ENCODE results near the gene CHCHD1.
"Not testable (repeated sequence)": the region's sequence is repeated elsewhere in the genome, so short reads cannot be mapped to it uniquely, and the experiment has no call there.

Gene CHCHD1

DNA sequence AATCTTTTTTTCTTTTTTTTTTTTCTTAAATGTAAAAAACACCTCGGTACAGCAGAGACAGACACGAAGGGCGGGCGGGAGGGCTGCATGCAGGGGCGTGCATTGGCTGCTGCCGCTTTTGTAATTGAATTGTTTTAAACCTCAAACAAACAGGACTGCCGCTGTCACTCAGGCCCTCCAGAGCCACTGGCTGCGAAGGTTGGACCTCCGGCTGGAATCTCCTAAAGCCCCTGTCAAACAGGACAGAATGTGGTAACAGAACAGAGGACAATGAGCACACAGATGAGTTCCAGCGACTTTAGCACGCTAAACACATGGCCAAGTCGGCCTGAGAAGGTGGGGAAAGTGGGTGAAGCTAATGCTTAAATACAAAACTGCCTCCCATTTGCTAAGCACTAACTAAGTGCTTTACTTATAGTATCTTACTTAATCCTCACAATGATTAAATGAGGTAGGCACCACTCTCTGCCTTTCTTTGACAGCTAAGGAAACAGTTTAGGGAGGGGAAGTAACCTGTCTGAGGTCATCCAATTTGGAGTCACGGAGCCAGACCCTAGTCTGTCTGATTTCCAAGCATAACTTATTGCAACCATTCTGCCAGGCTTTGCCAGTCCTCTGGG is 32.5 kb downstream of the CHCHD1 start:
- no peak for DNase-seq

DNA sequence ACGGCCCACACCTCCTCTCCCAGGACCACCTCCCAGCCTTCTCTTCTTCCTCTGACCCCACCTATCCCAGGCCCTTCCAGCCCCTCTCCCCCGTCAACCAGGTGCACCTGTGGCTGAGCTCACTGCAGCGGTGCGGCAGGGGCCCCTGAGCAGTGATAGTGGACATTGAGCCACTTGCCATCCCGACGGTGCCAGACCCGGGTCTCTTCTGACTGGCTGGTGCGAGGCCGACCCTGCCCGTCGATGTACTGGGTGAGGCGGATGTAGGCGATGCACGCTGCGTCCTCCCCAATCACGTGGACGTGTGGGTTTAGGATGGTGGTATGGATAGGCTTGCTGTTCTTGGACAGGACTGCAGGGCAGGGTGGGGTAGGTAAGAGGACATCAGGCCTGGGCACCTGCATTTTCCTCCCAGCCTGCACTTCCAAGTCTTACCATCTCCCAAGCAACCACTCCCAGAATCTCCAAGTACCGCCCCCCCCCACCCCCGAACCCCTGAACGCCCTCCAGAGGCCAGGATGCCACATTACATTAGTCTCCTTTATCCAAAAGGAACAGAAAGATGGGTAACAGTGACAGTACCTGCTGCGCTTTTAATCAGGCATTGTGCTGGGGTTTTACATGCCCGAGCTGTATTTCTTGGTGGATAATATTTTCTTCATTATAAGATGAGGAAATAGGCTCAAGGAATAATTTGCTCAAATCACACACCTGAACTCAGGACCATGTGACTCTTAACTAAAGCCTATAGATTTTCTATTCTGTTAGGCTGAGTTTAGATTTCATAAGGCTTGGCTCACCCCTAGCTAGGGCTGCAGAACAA is 33.3 kb downstream of the CHCHD1 start:
- no peak for DNase-seq

DNA sequence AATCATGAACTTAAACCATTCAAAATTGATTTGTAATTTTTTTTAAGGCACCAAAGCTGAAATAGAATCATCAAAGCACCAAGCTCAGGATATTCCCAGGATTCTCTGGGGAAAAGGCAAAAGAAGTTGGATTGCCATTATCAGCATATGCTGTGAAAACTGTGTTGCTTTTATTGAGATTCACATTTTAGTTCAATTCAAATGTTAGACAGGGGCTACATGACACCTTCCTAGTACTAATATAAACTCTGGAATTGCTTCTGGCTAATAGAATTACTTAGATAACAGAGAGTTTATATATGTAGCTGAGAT is 33.8 kb downstream of the CHCHD1 start:
- DNase-seq: no peak

DNA sequence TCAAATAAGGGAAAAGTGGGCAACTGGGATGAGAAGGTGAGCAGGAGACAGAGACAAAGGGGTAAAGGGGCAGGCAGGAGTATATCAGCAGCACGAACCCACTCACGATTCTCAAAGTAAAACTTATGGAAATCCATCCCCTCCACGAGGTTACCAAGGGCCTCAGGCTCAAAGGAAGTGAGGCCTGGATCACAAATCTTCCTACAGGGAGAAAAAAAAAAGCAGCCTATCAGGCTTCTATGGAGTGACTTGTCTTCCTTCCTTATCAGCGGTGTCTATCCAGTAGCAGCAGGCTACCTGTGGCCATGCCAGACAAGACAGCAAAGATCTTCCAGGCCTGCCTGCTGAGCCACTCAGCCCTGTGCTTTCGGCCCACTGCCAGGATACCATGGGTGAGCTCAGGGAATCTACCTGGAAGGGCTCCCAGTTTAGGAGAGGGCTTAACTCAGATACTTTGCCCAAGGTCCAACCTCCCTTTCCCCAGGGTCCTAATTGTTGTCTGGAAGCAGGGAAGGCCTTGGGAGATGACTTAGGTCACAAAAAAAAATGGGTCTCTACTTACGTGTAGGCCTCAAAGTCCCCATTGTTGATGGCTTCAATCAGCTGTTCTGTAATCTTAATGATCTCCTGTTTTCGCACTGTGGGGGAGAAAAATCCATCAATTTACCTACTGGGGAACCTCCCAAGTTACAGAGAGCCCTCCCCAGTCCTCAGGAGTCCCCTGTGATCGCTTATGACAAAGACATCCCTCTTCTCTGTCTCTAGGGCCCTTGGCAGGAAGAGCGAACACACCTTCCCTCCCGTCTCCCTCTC is 35.3 kb downstream of the CHCHD1 start:
- DNase-seq: no peak

DNA sequence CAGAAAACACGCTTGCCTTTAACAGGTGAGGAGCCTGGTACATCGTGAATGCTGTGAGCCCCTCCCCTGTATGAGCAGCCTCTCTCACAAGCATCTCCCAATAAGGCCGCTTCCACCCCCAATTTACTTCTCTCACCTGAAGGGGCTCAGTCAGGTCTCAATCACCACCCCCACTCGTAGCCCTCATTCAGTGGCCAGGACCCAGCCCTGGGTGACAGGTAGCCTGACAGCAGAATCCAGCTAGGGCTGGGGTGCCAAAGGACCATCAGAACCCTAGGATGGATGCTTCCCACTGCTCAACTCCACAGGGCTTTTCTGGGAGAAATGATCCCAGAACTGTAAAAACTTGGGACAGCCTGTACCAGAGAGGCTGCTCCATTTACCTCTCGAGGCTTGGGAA is 36.0 kb downstream of the CHCHD1 start:
- no peak for DNase-seq

DNA sequence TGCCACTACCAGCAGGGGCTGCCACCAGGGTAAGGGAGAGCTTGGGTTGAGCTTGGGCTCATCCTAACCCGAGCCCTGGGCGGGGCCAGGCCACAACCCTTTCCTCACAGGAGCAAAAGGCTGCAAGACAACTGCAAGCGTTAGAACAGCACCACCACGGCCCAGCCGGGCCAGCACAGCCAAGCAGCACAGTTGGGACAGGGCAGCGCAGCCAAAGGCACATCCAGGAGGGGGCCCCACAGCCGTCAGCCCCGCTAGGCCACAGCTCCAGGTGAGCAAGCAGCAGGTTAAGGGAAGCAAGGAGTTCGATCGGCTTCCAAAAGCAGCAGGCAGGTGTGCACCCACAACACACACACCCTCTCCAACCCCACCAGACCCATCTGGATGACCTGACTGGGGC is 36.6 kb downstream of the CHCHD1 start:
- DNase-seq: no peak

DNA sequence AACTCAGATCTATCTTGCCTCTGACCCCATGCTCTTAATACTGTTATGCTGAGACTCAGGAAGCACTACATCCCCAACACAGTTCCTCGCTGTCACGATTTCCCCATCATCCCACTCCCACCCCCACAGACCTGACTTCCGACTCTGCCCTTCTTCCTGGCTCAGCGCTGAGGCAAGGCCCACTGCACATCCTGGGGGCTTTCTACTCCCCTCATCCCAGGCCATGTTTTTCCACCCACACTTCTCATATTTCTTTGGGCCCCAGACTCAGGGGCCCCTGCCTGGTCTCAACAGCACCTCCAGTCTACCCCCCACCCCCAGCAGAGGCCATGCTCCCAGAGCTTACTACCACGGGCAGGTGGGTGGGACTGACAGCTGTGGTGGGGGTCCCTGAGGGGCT is 37.2 kb downstream of the CHCHD1 start:
- DNase-seq: no peak

DNA sequence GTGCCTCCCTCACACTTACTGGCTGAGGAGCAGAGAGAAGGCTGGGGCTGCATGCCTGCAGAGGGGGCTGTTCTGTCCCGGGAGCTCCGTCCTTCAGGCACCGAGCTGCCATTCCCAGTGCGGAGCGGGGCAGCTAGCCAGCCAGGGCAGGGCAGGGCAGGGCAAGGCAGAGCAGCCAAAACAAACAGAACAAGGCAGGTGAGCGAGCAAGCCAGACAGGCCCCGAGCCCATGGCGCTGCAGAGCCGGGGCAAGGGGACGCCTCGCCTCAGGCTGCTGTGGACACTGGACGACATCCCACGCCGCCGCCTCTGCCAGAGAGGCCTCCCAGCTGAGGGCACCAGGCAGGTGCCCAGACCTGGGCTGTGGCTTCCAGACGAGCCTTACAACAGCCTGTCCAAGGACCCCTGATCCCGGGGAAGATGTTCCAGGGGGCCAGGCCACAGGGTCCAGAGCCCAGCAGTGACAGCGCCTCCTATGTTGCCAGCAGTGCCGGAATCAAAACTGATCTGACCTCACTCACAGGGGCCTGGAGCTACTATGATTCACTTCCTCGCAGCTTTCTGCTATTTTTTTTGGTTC is 37.8 kb downstream of the CHCHD1 start:
- no peak for DNase-seq

DNA sequence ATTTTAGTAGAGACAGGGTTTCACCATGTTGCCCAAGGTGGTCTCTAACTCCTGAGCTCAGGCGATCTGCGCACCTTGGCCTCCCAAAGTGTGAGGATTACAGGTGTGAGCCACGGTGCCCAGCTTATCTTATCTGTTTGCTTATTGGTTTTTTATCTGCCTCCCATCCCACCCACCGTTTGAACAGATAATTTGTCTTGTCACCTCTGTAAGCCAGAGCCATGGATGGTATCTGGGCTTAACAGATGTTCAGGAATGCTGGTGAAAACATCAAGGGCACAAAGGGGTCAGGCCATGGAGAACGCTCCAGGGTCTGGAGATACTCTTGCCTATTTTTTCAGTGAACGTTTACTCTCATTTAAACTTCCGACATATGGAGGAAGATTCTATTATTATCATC is 41.5 kb downstream of the CHCHD1 start:
- DNase-seq: no peak

DNA sequence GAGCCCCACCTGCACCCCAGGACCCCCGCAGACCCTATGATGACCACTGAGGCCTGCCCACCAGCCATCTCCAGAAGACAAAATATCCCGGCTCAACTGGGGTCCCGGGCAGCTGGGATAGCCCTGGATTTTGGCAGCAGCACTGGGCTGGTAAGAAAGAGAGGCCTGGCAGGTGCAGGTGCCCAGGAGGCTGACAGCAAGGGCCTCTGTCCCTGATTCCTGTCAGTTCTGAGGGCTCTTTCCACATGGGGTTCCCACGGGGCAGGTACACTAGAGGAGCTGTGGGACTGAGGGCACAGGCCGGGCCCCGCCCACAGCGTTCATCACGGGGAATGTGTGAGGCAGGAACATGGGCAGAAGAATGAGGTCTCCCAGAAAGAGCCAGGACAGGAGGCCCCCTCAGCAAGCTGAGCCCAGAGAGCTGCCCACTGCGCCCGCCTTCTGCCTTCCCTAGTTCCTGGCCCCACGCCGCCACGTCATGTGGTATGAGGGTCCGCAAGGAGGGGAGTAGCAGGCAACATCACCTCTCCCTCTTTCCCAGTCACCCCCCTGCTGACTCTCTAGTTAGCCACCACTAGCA is 42.4 kb downstream of the CHCHD1 start:
- DNase-seq: no peak

DNA sequence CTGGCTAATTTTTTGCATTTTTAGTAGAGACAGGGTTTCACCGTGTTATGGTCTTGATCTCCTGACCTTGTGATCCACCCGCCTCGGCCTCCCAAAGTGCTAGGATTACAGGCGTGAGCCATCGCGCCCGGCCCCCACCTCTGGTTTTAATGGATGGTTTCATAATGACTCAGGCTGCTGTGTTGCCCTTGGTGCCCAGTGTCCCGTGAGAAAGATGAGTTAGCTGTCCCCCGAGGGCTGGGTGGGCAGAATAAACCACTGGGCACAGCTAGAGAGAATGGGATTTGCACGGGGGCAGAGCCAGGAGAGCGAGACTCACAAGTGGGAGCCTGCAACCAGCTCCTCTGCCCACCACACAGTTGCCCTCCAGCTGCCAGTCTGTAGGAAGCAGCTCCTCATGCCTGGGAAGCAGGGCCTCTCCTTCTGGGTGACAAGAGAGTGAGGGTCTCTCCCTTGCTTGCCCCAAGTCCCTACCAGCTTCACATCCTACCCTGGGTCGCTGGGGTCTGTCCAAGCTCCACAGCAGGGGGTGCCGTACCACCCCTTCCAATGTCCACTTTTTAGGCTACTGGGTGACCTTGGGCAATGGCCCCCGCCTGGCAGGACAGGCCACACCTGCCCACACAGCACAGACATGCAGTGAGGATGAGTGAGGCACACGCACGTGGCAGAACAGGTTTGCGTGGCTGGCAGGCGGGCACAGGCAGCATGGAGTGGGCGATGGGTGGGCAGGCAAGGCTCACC is 45.7 kb downstream of the CHCHD1 start:
- DNase-seq: no peak

DNA sequence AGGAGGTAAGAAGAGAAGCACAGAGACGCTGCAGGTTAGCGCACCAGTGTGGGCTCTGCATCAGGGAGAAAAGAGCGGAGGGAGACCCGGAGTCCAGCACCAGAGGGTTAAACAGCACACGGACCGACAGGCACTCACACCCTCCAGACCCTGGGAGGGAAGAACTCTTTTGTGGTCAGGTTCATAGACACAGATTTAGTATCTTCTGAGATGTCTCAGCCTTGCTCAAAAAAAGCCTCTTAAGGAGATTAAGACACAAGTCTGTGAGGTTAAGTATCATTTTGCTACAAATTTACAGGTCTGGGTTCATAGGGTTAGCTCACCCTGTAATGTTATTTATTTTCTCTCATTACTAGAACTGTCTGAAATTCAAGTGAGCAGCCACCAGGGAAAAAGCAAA is 46.3 kb downstream of the CHCHD1 start:
- DNase-seq: no peak

DNA sequence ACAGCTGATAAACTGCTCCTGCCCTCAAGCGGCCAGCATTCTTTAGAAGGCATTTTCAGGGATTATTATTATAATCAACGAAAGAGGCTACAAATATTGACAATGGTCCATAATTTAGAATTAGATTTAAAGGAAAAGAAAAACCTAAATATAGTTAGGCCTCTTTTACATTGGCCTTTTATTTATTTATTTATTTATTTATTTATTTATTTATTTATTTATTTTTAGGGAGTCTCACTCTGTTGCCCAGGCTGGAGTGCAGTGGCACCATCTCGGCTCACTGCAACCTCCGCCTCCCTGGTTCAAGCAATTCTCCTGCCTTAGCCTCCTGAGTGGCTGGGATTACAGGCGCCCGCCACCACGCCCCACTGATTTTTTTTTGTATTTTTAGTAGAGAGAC is 47.2 kb downstream of the CHCHD1 start:
- not testable (repeated sequence) for DNase-seq
